Fibroblast of gingiva (primary cell): ENCODE data around the gene DOCK4.

ENCODE experiments used
- DNase-seq: peaks from one replicate; pipeline ENCODE4 v3.0.0-alpha.2; 2011; ENCODE audit warnings: low read depth

DOCK4 gene

GRCh38 chr7:112080978-112081377, 125.2 kb downstream of the DOCK4 start:
- peak; percentile 50 for DNase-seq

- peak; percentile 97 for DNase-seq
Observed at GRCh38 chr7:112080441-112080840, 125.8 kb downstream of the DOCK4 start.

- DNase-seq: no peak
Observed at GRCh38 chr7:112079673-112080072, 126.5 kb downstream of the DOCK4 start.

- DNase-seq: no peak
Observed at GRCh38 chr7:112079122-112079521, 127.1 kb downstream of the DOCK4 start.

- DNase-seq: peak; percentile 79
Observed at GRCh38 chr7:112076324-112076723, 129.9 kb downstream of the DOCK4 start.

GRCh38 chr7:112074464-112074863, 131.7 kb downstream of the DOCK4 start:
- no peak for DNase-seq

GRCh38 chr7:112073530-112073929, 132.7 kb downstream of the DOCK4 start:
- DNase-seq: no peak

GRCh38 chr7:112072541-112073245, 133.5 kb downstream of the DOCK4 start:
- no peak for DNase-seq

GRCh38 chr7:112071856-112072255, 134.3 kb downstream of the DOCK4 start:
- no peak for DNase-seq

GRCh38 chr7:112070674-112071256, 135.4 kb downstream of the DOCK4 start:
- no peak for DNase-seq

GRCh38 chr7:112069879-112070321, 136.3 kb downstream of the DOCK4 start:
- DNase-seq: no peak

- no peak for DNase-seq
Observed at GRCh38 chr7:112068967-112069366, 137.2 kb downstream of the DOCK4 start.

GRCh38 chr7:112067632-112068540, 138.3 kb downstream of the DOCK4 start:
- DNase-seq: no peak

- DNase-seq: no peak
Observed at GRCh38 chr7:112067200-112067599, 139.0 kb downstream of the DOCK4 start.

GRCh38 chr7:112065758-112066157, 140.4 kb downstream of the DOCK4 start:
- no peak for DNase-seq

- no peak for DNase-seq
Observed at GRCh38 chr7:112064627-112065385, 141.4 kb downstream of the DOCK4 start.

- DNase-seq: no peak
Observed at GRCh38 chr7:112063974-112064373, 142.2 kb downstream of the DOCK4 start.

- DNase-seq: no peak
Observed at GRCh38 chr7:112061051-112061450, 145.1 kb downstream of the DOCK4 start.

GRCh38 chr7:112060625-112061024, 145.6 kb downstream of the DOCK4 start:
- no peak for DNase-seq

- no peak for DNase-seq
Observed at GRCh38 chr7:112059675-112060074, 146.5 kb downstream of the DOCK4 start.

GRCh38 chr7:112058686-112059085, 147.5 kb downstream of the DOCK4 start:
- no peak for DNase-seq

- DNase-seq: peak; percentile 12
Observed at GRCh38 chr7:112056409-112056808, 149.8 kb downstream of the DOCK4 start.
